ENCODE measurements around the gene IFITM10.

Gene IFITM10

DNA sequence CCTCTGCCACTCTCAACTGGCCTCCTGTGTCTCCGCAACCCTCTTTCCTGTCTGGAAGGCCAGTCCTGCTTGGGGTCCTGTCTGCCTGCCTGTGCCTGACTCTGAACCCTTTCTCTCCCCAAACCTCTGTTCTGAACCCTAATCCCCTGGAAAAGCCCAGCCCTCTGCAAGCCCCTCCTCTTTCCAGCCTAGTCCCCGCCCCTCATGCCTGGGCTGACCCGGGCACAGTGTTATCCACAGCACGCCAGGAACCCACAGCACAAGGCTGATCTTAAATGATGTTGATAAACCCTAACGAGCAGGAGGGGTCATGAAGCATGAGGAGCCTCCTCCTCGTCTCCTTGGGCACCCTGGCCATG, at the start of gene IFITM10:
Gene IFITM10, minus strand, starts transcription at position 115 of the 359 bp plus-strand sequence. CDS start 153 bp downstream, outside the sequence.
- no peaks in the 10 kb centered on the region for H3K9me3 ChIP-seq (ENCODE audit: low read length)
- H3K27me3 ChIP-seq (ENCODE audit: insufficient read depth, low read length), result peaks cover 32% of the 10 kb centered on the region
- H3K36me3 ChIP-seq (ENCODE audit: insufficient read depth, low read length), result peaks cover 3% of the 10 kb centered on the region
- H3K4me1 ChIP-seq (ENCODE audit: insufficient read depth, low read length), result no peaks in the 10 kb centered on the region
- H3K4me3 ChIP-seq (ENCODE audit: low read length), result no peak within 1 kb of the TSS
- no peak within 1 kb of the TSS for H2AFZ ChIP-seq (ENCODE audit: low read depth, low read length)

GRCh38 chr11:1797391-1798125, 47.2 kb upstream of the IFITM10 start:
- no peaks in the 10 kb centered on the region for H3K36me3 ChIP-seq (ENCODE audit: insufficient read depth, low read length)
- no peak overlapping the region for H3K4me3 ChIP-seq (ENCODE audit: low read length)
- no peak overlapping the region for H2AFZ ChIP-seq (ENCODE audit: low read depth, low read length)
- H3K9me3 ChIP-seq (ENCODE audit: low read length), result no peaks in the 10 kb centered on the region
- H3K27me3 ChIP-seq (ENCODE audit: insufficient read depth, low read length), result peaks cover 13% of the 10 kb centered on the region
- no peaks in the 10 kb centered on the region for H3K4me1 ChIP-seq (ENCODE audit: insufficient read depth, low read length)

DNA sequence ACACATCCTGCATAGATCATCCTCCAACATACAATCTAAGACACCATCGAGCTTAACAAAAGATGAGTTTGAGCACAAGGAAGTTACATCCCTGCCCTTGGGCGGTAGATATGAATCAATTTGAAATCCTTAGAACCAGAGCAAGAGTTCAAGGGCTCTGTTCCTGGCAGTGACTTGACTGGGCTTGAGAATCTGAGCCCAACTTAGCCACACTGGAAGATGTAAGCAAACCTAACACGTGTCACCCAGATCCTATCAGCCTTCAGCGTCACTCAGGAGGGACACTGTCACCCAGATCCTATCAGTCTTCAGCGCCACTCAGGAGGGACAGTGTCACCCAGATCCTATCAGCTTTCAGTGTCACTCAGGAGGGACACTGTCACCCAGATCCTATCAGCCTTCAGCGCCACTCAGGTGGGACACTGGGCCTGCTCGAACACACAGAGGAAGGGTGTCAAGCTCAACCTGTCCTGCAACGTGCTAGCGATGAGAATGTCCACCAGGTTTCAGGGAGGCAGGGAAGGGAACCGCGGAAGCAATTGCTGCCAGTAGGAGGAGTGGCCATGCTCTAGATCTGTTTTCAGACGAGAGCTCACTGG, 46.1 kb upstream of the IFITM10 start:
- Histone ChIP-seq H3K4me1 (ENCODE audit: insufficient read depth, low read length) (no peaks in the 10 kb centered on the region), H3K4me3 (ENCODE audit: low read length) (no peak overlapping the region), H3K36me3 (ENCODE audit: insufficient read depth, low read length) (no peaks in the 10 kb centered on the region), H3K9me3 (ENCODE audit: low read length) (no peaks in the 10 kb centered on the region), H2AFZ (ENCODE audit: low read depth, low read length) (no peak overlapping the region), H3K27me3 (ENCODE audit: insufficient read depth, low read length) (peaks cover 13% of the 10 kb centered on the region)

DNA sequence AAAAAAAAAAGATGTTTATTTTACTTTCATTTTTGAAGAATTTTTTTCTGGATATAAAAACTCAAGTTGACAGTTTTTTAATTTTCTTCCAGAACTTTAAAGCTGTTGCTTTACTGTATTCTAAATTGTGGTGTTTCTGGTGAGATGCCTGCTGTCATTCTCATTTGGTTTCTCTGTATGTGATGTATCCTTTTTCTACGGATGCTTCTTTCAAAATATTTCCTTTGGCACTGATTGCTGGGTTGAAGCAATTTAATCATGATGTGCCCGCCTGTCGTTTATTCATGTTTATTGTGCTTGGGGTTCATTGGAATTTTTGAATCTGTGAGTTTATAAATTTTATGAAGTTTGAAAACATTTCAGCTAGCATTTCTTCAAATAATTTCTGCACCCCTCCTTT, 42.7 kb upstream of the IFITM10 start:
- Histone ChIP-seq H3K27me3 (ENCODE audit: insufficient read depth, low read length) (peaks cover 12% of the 10 kb centered on the region), H2AFZ (ENCODE audit: low read depth, low read length) (no peak overlapping the region), H3K4me1 (ENCODE audit: insufficient read depth, low read length) (no peaks in the 10 kb centered on the region), H3K4me3 (ENCODE audit: low read length) (no peak overlapping the region), H3K36me3 (ENCODE audit: insufficient read depth, low read length) (no peaks in the 10 kb centered on the region), H3K9me3 (ENCODE audit: low read length) (no peaks in the 10 kb centered on the region)

GRCh38 chr11:1792461-1792860, 42.1 kb upstream of the IFITM10 start:
- no peak overlapping the region for H3K4me3 ChIP-seq (ENCODE audit: low read length)
- H3K36me3 ChIP-seq (ENCODE audit: insufficient read depth, low read length), result no peaks in the 10 kb centered on the region
- H3K4me1 ChIP-seq (ENCODE audit: insufficient read depth, low read length), result no peaks in the 10 kb centered on the region
- peaks cover 9% of the 10 kb centered on the region for H3K27me3 ChIP-seq (ENCODE audit: insufficient read depth, low read length)
- no peak overlapping the region for H2AFZ ChIP-seq (ENCODE audit: low read depth, low read length)
- H3K9me3 ChIP-seq (ENCODE audit: low read length), result no peaks in the 10 kb centered on the region

- Histone ChIP-seq H3K27me3 (ENCODE audit: insufficient read depth, low read length) (peaks cover 9% of the 10 kb centered on the region), H3K4me3 (ENCODE audit: low read length) (no peak overlapping the region), H3K4me1 (ENCODE audit: insufficient read depth, low read length) (no peaks in the 10 kb centered on the region), H2AFZ (ENCODE audit: low read depth, low read length) (no peak overlapping the region), H3K36me3 (ENCODE audit: insufficient read depth, low read length) (no peaks in the 10 kb centered on the region), H3K9me3 (ENCODE audit: low read length) (no peaks in the 10 kb centered on the region)
Measured at GRCh38 chr11:1791912-1792311, 41.5 kb upstream of the IFITM10 start.

DNA sequence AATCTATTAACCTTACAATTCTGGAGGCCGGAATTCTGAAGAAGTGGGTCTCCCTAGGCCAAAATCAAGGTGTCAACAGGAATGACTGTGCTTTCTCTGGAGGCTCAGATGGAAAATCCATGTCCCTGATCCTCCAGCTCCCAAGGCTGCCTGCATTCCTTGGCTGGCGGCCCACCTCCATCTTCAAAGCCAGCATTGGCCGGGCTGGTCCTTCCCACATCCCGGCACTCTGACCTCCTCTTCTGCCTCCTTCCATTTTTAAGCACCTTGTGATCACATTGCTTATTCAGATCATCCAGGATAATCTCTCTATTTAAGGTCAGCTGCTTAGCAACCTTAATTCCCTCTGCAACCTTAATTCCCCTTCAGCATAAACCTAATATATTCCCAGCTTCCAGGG, 36.1 kb upstream of the IFITM10 start:
- peaks cover 24% of the 10 kb centered on the region for H3K27me3 ChIP-seq (ENCODE audit: insufficient read depth, low read length)

DNA sequence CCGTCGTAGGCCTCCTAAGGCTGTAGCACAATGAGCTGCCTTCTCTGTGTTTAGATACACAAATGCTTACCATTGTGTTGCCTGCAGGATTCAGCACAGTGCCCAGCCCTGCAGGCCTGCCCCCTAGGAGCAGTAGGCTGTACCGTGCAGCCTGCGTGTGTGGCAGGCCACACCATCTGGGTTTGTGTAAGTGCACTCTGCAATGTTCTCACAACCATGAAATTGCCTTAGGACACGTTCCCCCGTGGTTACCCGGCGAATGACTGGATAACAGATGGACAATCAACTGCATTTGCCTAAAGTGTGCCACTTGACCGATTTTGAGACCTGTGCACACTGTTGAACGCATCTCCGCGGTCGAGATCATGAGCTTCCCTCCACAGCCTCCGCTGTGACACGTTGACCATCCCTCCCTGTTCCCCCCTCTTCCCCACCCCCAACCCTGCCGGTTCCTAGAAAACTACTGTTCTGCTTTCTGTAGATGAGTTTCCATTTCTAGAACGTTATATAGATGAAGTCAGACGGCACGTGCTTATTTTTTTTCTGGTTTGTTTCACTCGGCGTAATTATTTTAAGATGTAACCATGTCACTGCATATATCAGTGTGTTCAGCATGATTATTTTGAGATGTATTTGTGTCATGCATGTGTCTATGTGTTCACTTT, 35.5 kb upstream of the IFITM10 start:
- Histone ChIP-seq H3K27me3 (ENCODE audit: insufficient read depth, low read length) (peaks cover 29% of the 10 kb centered on the region), H3K4me1 (ENCODE audit: insufficient read depth, low read length) (no peaks in the 10 kb centered on the region), H3K4me3 (ENCODE audit: low read length) (no peak overlapping the region), H2AFZ (ENCODE audit: low read depth, low read length) (no peak overlapping the region), H3K36me3 (ENCODE audit: insufficient read depth, low read length) (no peaks in the 10 kb centered on the region), H3K9me3 (ENCODE audit: low read length) (no peaks in the 10 kb centered on the region)

More for the DNA sequence above, 36.1 kb upstream of the IFITM10 start:
- no peak overlapping the region for H2AFZ ChIP-seq (ENCODE audit: low read depth, low read length)
- H3K9me3 ChIP-seq (ENCODE audit: low read length), result no peaks in the 10 kb centered on the region
- H3K4me3 ChIP-seq (ENCODE audit: low read length), result no peak overlapping the region
- H3K36me3 ChIP-seq (ENCODE audit: insufficient read depth, low read length), result no peaks in the 10 kb centered on the region
- no peaks in the 10 kb centered on the region for H3K4me1 ChIP-seq (ENCODE audit: insufficient read depth, low read length)

- Histone ChIP-seq H3K4me1 (ENCODE audit: insufficient read depth, low read length) (no peaks in the 10 kb centered on the region), H3K27me3 (ENCODE audit: insufficient read depth, low read length) (peaks cover 26% of the 10 kb centered on the region), H3K36me3 (ENCODE audit: insufficient read depth, low read length) (no peaks in the 10 kb centered on the region), H3K4me3 (ENCODE audit: low read length) (no peak overlapping the region), H3K9me3 (ENCODE audit: low read length) (no peaks in the 10 kb centered on the region), H2AFZ (ENCODE audit: low read depth, low read length) (no peak overlapping the region)
Measured at GRCh38 chr11:1784761-1785650, 34.6 kb upstream of the IFITM10 start.

- no peaks in the 10 kb centered on the region for H3K9me3 ChIP-seq (ENCODE audit: low read length)
- H3K4me1 ChIP-seq (ENCODE audit: insufficient read depth, low read length), result no peaks in the 10 kb centered on the region
- H3K27me3 ChIP-seq (ENCODE audit: insufficient read depth, low read length), result peaks cover 31% of the 10 kb centered on the region
- no peaks in the 10 kb centered on the region for H3K36me3 ChIP-seq (ENCODE audit: insufficient read depth, low read length)
- no peak overlapping the region for H2AFZ ChIP-seq (ENCODE audit: low read depth, low read length)
- H3K4me3 ChIP-seq (ENCODE audit: low read length), result no peak overlapping the region
Measured at GRCh38 chr11:1783725-1784529, 33.5 kb upstream of the IFITM10 start.

DNA sequence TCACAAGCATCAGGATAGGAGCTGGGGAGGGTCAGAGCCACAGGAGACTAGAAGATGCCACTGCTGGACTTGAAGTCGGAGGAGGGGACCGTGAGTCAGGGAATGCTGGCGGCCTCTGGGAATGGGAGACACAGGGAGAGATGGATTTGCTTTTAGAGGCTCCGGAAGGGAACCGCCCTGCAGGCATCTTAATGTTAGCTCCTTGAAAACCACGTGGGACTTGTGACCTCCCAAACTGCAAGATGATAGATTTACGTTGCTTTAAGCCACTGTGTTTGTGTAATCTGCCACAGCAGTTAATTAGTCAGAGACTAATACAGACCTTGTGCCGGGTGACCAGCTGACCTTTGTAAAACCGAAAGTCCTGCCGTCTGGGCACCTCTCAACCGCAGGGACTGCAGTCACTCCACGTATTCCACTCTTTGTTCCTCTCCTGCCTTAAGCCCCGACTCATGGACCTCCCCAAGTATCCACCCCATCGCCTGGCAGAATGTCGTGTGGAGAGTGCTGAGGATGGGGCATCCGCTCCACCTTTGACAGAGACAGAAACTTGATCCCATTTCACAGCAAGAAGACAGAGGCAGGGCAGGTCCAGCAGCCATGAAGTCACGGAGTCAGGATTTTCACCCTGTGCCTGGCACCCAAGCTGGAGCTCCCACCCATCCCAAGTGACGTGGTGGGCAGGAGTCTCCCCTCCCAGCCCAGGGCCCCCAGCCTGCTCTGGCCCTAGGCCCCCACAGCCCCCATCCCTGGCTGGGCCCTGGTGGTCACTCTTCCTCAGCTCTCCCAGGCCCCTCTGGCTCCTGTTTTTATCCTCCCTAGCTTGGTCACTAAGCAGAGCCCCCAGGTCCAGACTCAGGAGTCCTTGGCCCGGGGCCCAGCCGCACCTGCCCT, 32.7 kb upstream of the IFITM10 start:
- H3K27me3 ChIP-seq (ENCODE audit: insufficient read depth, low read length), result peaks cover 31% of the 10 kb centered on the region
- H2AFZ ChIP-seq (ENCODE audit: low read depth, low read length), result no peak overlapping the region
- no peaks in the 10 kb centered on the region for H3K4me1 ChIP-seq (ENCODE audit: insufficient read depth, low read length)
- no peaks in the 10 kb centered on the region for H3K9me3 ChIP-seq (ENCODE audit: low read length)
- no peak overlapping the region for H3K4me3 ChIP-seq (ENCODE audit: low read length)
- H3K36me3 ChIP-seq (ENCODE audit: insufficient read depth, low read length), result no peaks in the 10 kb centered on the region

All from neuron (in vitro differentiated cells).